Neural progenitor cell (in vitro differentiated cells): ENCODE measurements around the gene CKAP4. TPM values are rescaled to one million over a fixed set of nuclear protein-coding genes. Genes with fewer than 3 reads are reported as not detected.

Experiments
- DNase-seq: peaks from one replicate; pipeline ENCODE4 v3.0.0-alpha.2; 2016; ENCODE audit warnings: low spot score
- H2AFZ ChIP-seq: fragments of 200-600 bp; sonication (generic); replicated peaks from 2 replicates; pipeline ENCODE4 v1.6.1; 2016; ENCODE audit warnings: antibody characterized with exemption
- H3F3A ChIP-seq: fragments of 200-600 bp; sonication (generic); 2 replicates; pipeline ENCODE4 v1.6.1; 2016; ENCODE audit warnings: antibody characterized with exemption, low read depth
- H3K27ac ChIP-seq: fragments of 200-600 bp; sonication (generic); 2 replicates; pipeline ENCODE4 v1.5.1; 2016; ENCODE audit warnings: mild to moderate bottlenecking
- H3K27me3 ChIP-seq: fragments of 200-600 bp; sonication (generic); 2 replicates; pipeline ENCODE4 v1.6.1; 2016; ENCODE audit warnings: mild to moderate bottlenecking, moderate library complexity
- H3K36me3 ChIP-seq: fragments of 200-600 bp; sonication (generic); 2 replicates; pipeline ENCODE4 v1.5.1; 2016
- H3K4me1 ChIP-seq: fragments of 200-600 bp; sonication (generic); 2 replicates; pipeline ENCODE4 v1.6.1; 2016; ENCODE audit warnings: mixed run types
- H3K4me2 ChIP-seq: fragments of 200-600 bp; sonication (generic); 2 replicates; pipeline ENCODE4 v1.6.1; 2016
- H3K4me3 ChIP-seq: fragments of 200-600 bp; sonication (generic); 2 replicates; pipeline ENCODE4 v1.5.1; 2016
- H3K79me2 ChIP-seq: fragments of 200-600 bp; sonication (generic); 2 replicates; pipeline ENCODE4 v1.6.1; 2016; ENCODE audit warnings: low read depth
- H3K9ac ChIP-seq: fragments of 200-600 bp; sonication (generic); 2 replicates; pipeline ENCODE4 v1.6.1; 2016
- H3K9me3 ChIP-seq: fragments of 200-600 bp; sonication (generic); 2 replicates; pipeline ENCODE4 v1.5.1; 2016; ENCODE audit warnings: low read depth
- H4K20me1 ChIP-seq: fragments of 200-600 bp; sonication (generic); 2 replicates; pipeline ENCODE4 v1.6.1; 2016; ENCODE audit warnings: low read depth
- H3K27ac Mint-ChIP-seq: 3 replicates; pipeline ENCODE4 v1.8.0; 2021; ENCODE audit warnings: mixed read lengths
- H3K27me3 Mint-ChIP-seq: 2 replicates; pipeline ENCODE4 v1.8.0; 2022; ENCODE audit warnings: low read depth, mild to moderate bottlenecking, inconsistent platforms, moderate library complexity, mixed read lengths; ENCODE audit not compliant: insufficient read depth
- H3K36me3 Mint-ChIP-seq: 3 replicates; pipeline ENCODE4 v1.8.0; 2021; ENCODE audit warnings: mixed read lengths
- H3K4me1 Mint-ChIP-seq: 3 replicates; pipeline ENCODE4 v1.8.0; 2021; ENCODE audit warnings: mixed read lengths
- H3K4me3 Mint-ChIP-seq: 3 replicates; pipeline ENCODE4 v1.8.0; 2021; ENCODE audit warnings: mild to moderate bottlenecking, moderate library complexity, mixed read lengths
- H3K9me3 Mint-ChIP-seq: 3 replicates; pipeline ENCODE4 v1.8.0; 2020; ENCODE audit warnings: mixed read lengths
- EZH2 ChIP-seq: fragments of 200-600 bp; sonication (generic); IDR thresholded peaks from 2 replicates; pipeline ENCODE4 v1.6.1; 2017; ENCODE audit warnings: antibody characterized with exemption, mild to moderate bottlenecking, moderate library complexity
- EZH2phosphoT487 ChIP-seq: fragments of 200-600 bp; sonication (generic); IDR thresholded peaks from 2 replicates; pipeline ENCODE4 v1.6.1; 2017; ENCODE audit warnings: antibody characterized with exemption
- total RNA-seq: library from RNA; depleted of rRNA; stranded (reverse); fragments of >200 nt; gene quantifications from 2 replicates; pipeline ENCODE4 v1.2.3, GENCODE V29; 2015; ENCODE audit warnings: low replicate concordance
- TF ChIP-seq, protein P1 (sequence below): fragments of 200-600 bp; sonication (generic); IDR thresholded peaks from 2 replicates; pipeline ENCODE4 v1.5.1; 2017; ENCODE audit warnings: antibody characterized with exemption, mild to moderate bottlenecking

The CKAP4 gene
- total RNA-seq, 1 donor from 2014 or later, result 58.7 TPM

DNA sequence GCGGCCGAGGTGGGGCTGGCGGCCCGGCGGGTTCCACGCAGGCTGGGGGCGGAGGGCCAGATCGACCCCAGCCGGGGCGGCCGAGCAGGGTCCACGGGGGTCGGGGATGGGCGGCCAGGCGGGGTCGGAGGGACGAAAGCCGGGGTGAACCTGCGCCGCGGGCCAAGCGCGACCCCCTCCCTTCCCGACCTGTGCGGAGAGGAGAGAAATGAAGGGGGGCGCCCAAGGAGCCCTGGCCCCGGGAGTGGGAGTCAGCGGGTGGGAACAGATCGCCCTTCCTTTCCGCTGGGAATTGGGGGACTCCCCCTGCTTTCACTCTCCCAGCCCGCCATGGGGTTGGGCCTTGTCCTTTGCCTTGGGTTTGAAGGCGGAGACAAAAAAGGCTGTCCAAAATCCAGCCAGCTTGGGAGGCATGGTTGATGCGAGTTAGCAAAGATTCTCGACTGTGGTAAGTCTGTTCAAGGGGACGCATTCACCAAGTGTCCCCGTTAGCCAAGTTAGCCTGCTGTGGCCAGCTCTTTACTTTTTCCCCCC, 559 bp upstream of the CKAP4 start:
- Mint-ChIP-seq H3K27me3 (no peaks in the 10 kb centered on the region), H3K9me3 (no peaks in the 10 kb centered on the region), H3K4me3 (peak overlapping the region; percentile 86), H3K4me1 (peaks cover 37% of the 10 kb centered on the region), H3K36me3 (peaks cover 7% of the 10 kb centered on the region), H3K27ac (peak overlapping the region; percentile 74)
- Histone ChIP-seq H3K9ac (peak overlapping the region; percentile 29), H3K27me3 (peaks cover 10% of the 10 kb centered on the region), H3K36me3 (no peaks in the 10 kb centered on the region), H3K79me2 (peaks cover 34% of the 10 kb centered on the region), H3K4me1 (peaks cover 22% of the 10 kb centered on the region), H3K4me2 (peak overlapping the region; percentile 93), H4K20me1 (peaks cover 37% of the 10 kb centered on the region), H3F3A (peaks cover 27% of the 10 kb centered on the region), H3K9me3 (no peaks in the 10 kb centered on the region), H2AFZ (peak overlapping the region; percentile 96), H3K4me3 (peak overlapping the region; percentile 81), H3K27ac (no peak overlapping the region)
- TF ChIP-seq, protein P1, sequence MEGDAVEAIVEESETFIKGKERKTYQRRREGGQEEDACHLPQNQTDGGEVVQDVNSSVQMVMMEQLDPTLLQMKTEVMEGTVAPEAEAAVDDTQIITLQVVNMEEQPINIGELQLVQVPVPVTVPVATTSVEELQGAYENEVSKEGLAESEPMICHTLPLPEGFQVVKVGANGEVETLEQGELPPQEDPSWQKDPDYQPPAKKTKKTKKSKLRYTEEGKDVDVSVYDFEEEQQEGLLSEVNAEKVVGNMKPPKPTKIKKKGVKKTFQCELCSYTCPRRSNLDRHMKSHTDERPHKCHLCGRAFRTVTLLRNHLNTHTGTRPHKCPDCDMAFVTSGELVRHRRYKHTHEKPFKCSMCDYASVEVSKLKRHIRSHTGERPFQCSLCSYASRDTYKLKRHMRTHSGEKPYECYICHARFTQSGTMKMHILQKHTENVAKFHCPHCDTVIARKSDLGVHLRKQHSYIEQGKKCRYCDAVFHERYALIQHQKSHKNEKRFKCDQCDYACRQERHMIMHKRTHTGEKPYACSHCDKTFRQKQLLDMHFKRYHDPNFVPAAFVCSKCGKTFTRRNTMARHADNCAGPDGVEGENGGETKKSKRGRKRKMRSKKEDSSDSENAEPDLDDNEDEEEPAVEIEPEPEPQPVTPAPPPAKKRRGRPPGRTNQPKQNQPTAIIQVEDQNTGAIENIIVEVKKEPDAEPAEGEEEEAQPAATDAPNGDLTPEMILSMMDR, result no peak
- TF ChIP-seq EZH2phosphoT487, result no peak
- TF ChIP-seq EZH2, result no peak
- peak; percentile 52 for DNase-seq

DNA sequence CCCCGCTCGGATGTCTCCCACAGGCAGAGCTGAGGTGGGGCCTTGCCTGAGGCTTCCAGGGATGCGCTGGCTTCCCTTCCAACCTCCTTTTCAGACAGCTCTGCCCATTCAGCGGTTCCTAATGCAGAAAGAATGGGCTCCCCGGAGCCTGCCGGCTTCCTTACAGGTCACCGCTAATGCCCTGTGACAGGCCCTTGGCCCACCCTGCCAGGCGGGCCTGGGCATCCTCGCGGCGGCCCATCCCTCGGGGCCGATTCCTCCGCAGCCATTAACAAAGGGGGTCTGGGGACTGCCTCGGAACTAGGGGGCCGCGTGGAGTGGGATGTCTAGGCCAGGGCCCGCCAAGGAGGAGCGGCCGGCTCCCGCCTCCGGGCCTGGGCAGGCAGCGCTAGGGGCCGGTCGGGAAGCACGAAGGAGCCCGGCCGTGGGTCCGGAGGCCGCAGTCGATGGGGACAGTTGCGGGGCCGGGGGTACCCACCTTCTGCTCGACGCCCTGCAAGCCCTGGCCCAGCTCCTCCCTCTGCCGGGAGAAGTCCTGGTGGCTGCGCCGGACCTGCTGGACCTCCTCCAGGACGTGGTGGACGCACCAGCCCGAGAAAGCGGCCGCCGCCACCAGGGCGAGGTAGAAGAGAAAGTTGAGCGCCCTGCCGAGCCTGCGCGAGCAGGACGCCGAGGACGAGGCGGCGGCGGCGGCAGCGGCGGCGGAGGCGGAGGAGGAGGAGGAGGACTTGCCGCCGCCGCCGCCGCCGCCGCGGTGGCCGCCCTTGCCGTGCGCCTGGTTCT, 738 bp downstream of the CKAP4 start:
- peak overlapping the region; percentile 49 for H3K27ac ChIP-seq

DNA sequence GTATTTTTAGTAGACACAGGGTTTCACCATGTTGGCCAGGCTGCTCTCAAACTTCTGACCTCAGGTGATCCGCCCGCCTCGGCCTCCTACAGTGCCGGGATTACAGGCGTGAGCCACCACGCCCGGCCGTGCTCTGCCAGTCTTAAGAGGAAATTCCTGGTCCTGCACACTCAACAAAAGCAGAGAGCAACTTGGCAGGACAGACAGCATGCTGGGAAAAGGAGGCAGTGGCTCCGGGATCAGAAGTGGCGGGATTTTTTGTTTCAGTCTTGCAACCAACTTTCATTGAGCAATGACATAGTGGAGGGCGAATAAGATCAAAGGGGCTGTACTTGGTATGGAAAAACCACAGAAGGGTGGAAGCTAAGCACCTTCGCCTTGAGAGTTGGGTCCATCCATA, 2.1 kb downstream of the CKAP4 start:
- H3K4me1 ChIP-seq, result peaks cover 14% of the 10 kb centered on the region
- H3K27ac Mint-ChIP-seq, result peak overlapping the region; percentile 83
- no peak overlapping the region for H3K9ac ChIP-seq
- no peaks in the 10 kb centered on the region for H3K9me3 ChIP-seq
- no peak for DNase-seq
- H3K27me3 Mint-ChIP-seq, result no peaks in the 10 kb centered on the region
- peaks cover 25% of the 10 kb centered on the region for H3K36me3 Mint-ChIP-seq
- peak overlapping the region; percentile 86 for H3K4me3 Mint-ChIP-seq
- no peaks in the 10 kb centered on the region for H3K9me3 Mint-ChIP-seq
- H3K79me2 ChIP-seq, result peaks cover 50% of the 10 kb centered on the region
- no peak overlapping the region for H2AFZ ChIP-seq
- no peak for TF ChIP-seq EZH2
- TF ChIP-seq, protein P1, result no peak
- no peak for TF ChIP-seq EZH2phosphoT487
- peak overlapping the region; percentile 93 for H3K4me2 ChIP-seq
- peaks cover 10% of the 10 kb centered on the region for H3K27me3 ChIP-seq
- H3K36me3 ChIP-seq, result no peaks in the 10 kb centered on the region
- H3K4me3 ChIP-seq, result no peak overlapping the region
- H4K20me1 ChIP-seq, result peaks cover 38% of the 10 kb centered on the region
- peaks cover 27% of the 10 kb centered on the region for H3F3A ChIP-seq
- no peak overlapping the region for H3K27ac ChIP-seq
- peaks cover 29% of the 10 kb centered on the region for H3K4me1 Mint-ChIP-seq

More for the DNA sequence above, 738 bp downstream of the CKAP4 start:
- Histone ChIP-seq H3K79me2 (peaks cover 46% of the 10 kb centered on the region), H3K4me1 (peaks cover 22% of the 10 kb centered on the region), H3K27me3 (peaks cover 10% of the 10 kb centered on the region), H3K9me3 (no peaks in the 10 kb centered on the region), H2AFZ (peak overlapping the region; percentile 58), H4K20me1 (peaks cover 38% of the 10 kb centered on the region), H3K4me2 (peak overlapping the region; percentile 93), H3K4me3 (peak overlapping the region; percentile 81), H3K9ac (peak overlapping the region; percentile 58), H3F3A (peaks cover 27% of the 10 kb centered on the region), H3K36me3 (no peaks in the 10 kb centered on the region)
- Mint-ChIP-seq H3K4me3 (peak overlapping the region; percentile 86), H3K27me3 (no peaks in the 10 kb centered on the region), H3K9me3 (no peaks in the 10 kb centered on the region), H3K27ac (no peak overlapping the region), H3K4me1 (peaks cover 39% of the 10 kb centered on the region), H3K36me3 (peaks cover 18% of the 10 kb centered on the region)
- DNase-seq, result peak; percentile 93
- peak; percentile 43 for TF ChIP-seq EZH2
- TF ChIP-seq EZH2phosphoT487, result no peak
